ENCODE results near the gene ACSBG1. TPM values are rescaled to one million over a fixed set of nuclear protein-coding genes. Genes with fewer than 3 reads are reported as not detected.

The ACSBG1 gene
- total and polyA plus RNA-seq, 10 of the 15 experiments (the other 5 are each of a cell fraction or from before 2014, with no cell fraction given), result 0.11 to 0.75 (median 0.42) TPM

GRCh38 chr15:78129077-78129750, 105.2 kb downstream of the ACSBG1 start:
- H3K4me2 ChIP-seq (ENCODE audit: control insufficient read depth, insufficient read depth), result no peak overlapping the region
- RAD21 ChIA-PET (ENCODE audit: unreplicated experiment), result interaction anchor here (1.5 to 9.5 kb wide), 2 partner anchors 14 to 66 kb away, joined by 4 to 147 read pairs; no protein-coding TSS in a partner anchor
- DNase-seq (ENCODE audit: low read depth, low spot score), result no peak
- H3K9me3 ChIP-seq (replicated peaks; ENCODE audit: control insufficient read depth, insufficient read depth, low read length), result no peaks in the 10 kb centered on the region
- H3K27me3 ChIP-seq (replicated peaks in 1 of 2; ENCODE audit: control insufficient read depth in 2 of 2, insufficient read depth in 2 of 2, low read length in 1 of 2), result no peaks in the 10 kb centered on the region
- no peaks in the 10 kb centered on the region for H3K36me3 ChIP-seq (ENCODE audit: control insufficient read depth in 2 of 2, insufficient read depth in 2 of 2, low read length in 1 of 2)
- SMC1A ChIA-PET (ENCODE audit: uncharacterized antibody, unreplicated experiment), result interaction anchor here (4.3 kb wide), 1 partner anchor 49 kb away, joined by 28 read pairs; no protein-coding TSS in a partner anchor
- no peak overlapping the region for H2AFZ ChIP-seq (ENCODE audit: control insufficient read depth, low read depth, low read length)
- no peaks in the 10 kb centered on the region for H4K20me1 ChIP-seq (ENCODE audit: control insufficient read depth, insufficient read depth)
- ATAC-seq, result no peak
- intact Hi-C loops (cut with micrococcal nuclease; ENCODE audit: unreplicated experiment), result no loop called here
- 67% methylated on average over 8 of the region's 8 CpGs for WGBS (ENCODE audit: insufficient coverage, insufficient replicate concordance, low lambda C conversion rate, missing lambda C conversion rate)
- H3K4me1 ChIP-seq (ENCODE audit: control insufficient read depth, insufficient read depth, low read length), result peaks cover 5% of the 10 kb centered on the region
- no TSS peak for BruUV-seq (replicated peaks)
- H3K79me2 ChIP-seq (ENCODE audit: control insufficient read depth, insufficient read depth, low read length), result no peaks in the 10 kb centered on the region
- TF ChIP-seq LARP7 (IDR thresholded peaks at IDR 0.05) (no peak), SPI1 (IDR thresholded peaks at IDR 0.05; ENCODE audit: borderline replicate concordance, insufficient read depth, low read depth, low read length) (no peak), FOXK2 (IDR thresholded peaks at IDR 0.05) (no peak), BCL3 (IDR thresholded peaks at IDR 0.05; ENCODE audit: borderline replicate concordance, insufficient read depth, low read depth, low read length, poor library complexity, severe bottlenecking) (no peak)
- no peak overlapping the region for H3K4me3 ChIP-seq
- H3K9ac ChIP-seq (ENCODE audit: control insufficient read depth, insufficient read depth, low read length), result no peak overlapping the region
- in situ Hi-C loops (cut with MboI), result no loop called here
- POLR2A ChIA-PET, result interaction anchor here (0.6 kb wide), 1 partner anchor 68 kb away, joined by 3 read pairs; no protein-coding TSS in a partner anchor
- CTCF ChIA-PET, result interaction anchor here (0.9 to 7.0 kb wide), 6 partner anchors 12 to 112 kb away, joined by 3 to 200 read pairs (median 14); no protein-coding TSS in a partner anchor
- no peak for FAIRE-seq
- H3K27ac ChIP-seq (ENCODE audit: control insufficient read depth, insufficient read depth), result no peak overlapping the region

Data from GM12878 (cell line).